ENCODE results near the gene HDGFL1. TPM values are rescaled to one million over a fixed set of nuclear protein-coding genes. Genes with fewer than 3 reads are reported as not detected.
A peak's percentile ranks its signal among the peaks of the same experiment; 100 is the strongest.

Gene HDGFL1
- polyA plus RNA-seq, 2 of the 4 experiments (the other 2 are of a cell fraction): not detected

GRCh38 chr6:22556266-22556665 lies 13.1 kb upstream of the HDGFL1 start:
- TF ChIP-seq CHD2 (IDR thresholded peaks at IDR 0.05; ENCODE audit: low read length, partially characterized antibody): no peak
- no peak for TF ChIP-seq JUNB (IDR thresholded peaks at IDR 0.05)
- no peak for TF ChIP-seq KDM5A (IDR thresholded peaks at IDR 0.05)
- Histone ChIP-seq H3K9me3 (no peaks in the 10 kb centered on the region), H3K27ac (no peak overlapping the region), H3K4me3 (no peak overlapping the region), H3K4me2 (no peak overlapping the region), H3K4me1 (peaks cover 14% of the 10 kb centered on the region)
- no peak for DNase-seq (ENCODE audit: low read depth in 1 of 2, low spot score in 1 of 2)
- CTCF ChIA-PET: no interaction called here
- FAIRE-seq: no peak
- POLR2A ChIA-PET: no interaction called here
- ATAC-seq: no peak
- 60% methylated on average over 2 of the region's 2 CpGs for WGBS (ENCODE audit: missing lambda C conversion rate)

- ChIA-PET POLR2A (no interaction called here), CTCF (no interaction called here)
Measured at GRCh38 chr6:22557007-22557406, 12.4 kb upstream of the HDGFL1 start.

GRCh38 chr6:22558288-22558882 lies 11.0 kb upstream of the HDGFL1 start:
- Histone ChIP-seq H3K27ac (no peak overlapping the region), H3K4me2 (peak overlapping the region; percentile 29), H3K9me3 (no peaks in the 10 kb centered on the region), H3K4me3 (no peak overlapping the region), H3K4me1 (peaks cover 14% of the 10 kb centered on the region)
- no peak for ATAC-seq
- no peak for FAIRE-seq
- POLR2A ChIA-PET: no interaction called here
- TF ChIP-seq GATA3 (IDR thresholded peaks at IDR 0.05; ENCODE audit: borderline replicate concordance): no peak
- TF ChIP-seq BHLHE40 (IDR thresholded peaks at IDR 0.05; ENCODE audit: low read depth, low read length): no peak
- CTCF ChIA-PET: no interaction called here
- DNase-seq (ENCODE audit: low read depth in 1 of 2, low spot score in 1 of 2): peak in 1 of 2 experiments; percentile 1
- WGBS (ENCODE audit: missing lambda C conversion rate): 57% methylated on average over 1 of the region's 1 CpG

More at GRCh38 chr6:22557007-22557406, 12.4 kb upstream of the HDGFL1 start:
- H3K9me3 ChIP-seq: no peaks in the 10 kb centered on the region
- H3K4me2 ChIP-seq: no peak overlapping the region
- TF ChIP-seq HMGXB4 (CRISPR knock-in tag; IDR thresholded peaks at IDR 0.05; ENCODE audit: borderline replicate concordance) (no peak), KDM1A (IDR thresholded peaks at IDR 0.05; ENCODE audit: low read depth) (no peak), ZSCAN20 (CRISPR knock-in tag; IDR thresholded peaks at IDR 0.05) (no peak)
- WGBS (ENCODE audit: missing lambda C conversion rate): 79% methylated on average over 6 of the region's 6 CpGs
- H3K27ac ChIP-seq: no peak overlapping the region
- no peak overlapping the region for H3K4me3 ChIP-seq
- ATAC-seq: no peak
- DNase-seq (ENCODE audit: low read depth in 1 of 2, low spot score in 1 of 2): no peak
- no peak for FAIRE-seq
- peaks cover 14% of the 10 kb centered on the region for H3K4me1 ChIP-seq

- CTCF ChIA-PET: no interaction called here
- Histone ChIP-seq H3K4me1 (no peaks in the 10 kb centered on the region), H3K9me3 (no peaks in the 10 kb centered on the region), H3K27ac (no peak overlapping the region), H3K4me2 (no peak overlapping the region), H3K4me3 (no peak overlapping the region)
- TF ChIP-seq MAFK (IDR thresholded peaks at IDR 0.05; ENCODE audit: partially characterized antibody): no peak
- no peak for TF ChIP-seq CHD4 (IDR thresholded peaks at IDR 0.05; ENCODE audit: borderline replicate concordance)
- TF ChIP-seq ZC3H11A (IDR thresholded peaks at IDR 0.05): no peak
- no peak for TF ChIP-seq EP300 (IDR thresholded peaks at IDR 0.05)
- ATAC-seq (no peak), DNase-seq (ENCODE audit: low read depth in 1 of 2, low spot score in 1 of 2) (no peak), FAIRE-seq (no peak)
- POLR2A ChIA-PET: no interaction called here
- 95% methylated on average over 6 of the region's 6 CpGs for WGBS (ENCODE audit: missing lambda C conversion rate)
Measured at GRCh38 chr6:22568854-22569253, 512 bp upstream of the HDGFL1 start.

- ATAC-seq (no peak), DNase-seq (ENCODE audit: low read depth in 1 of 2, low spot score in 1 of 2) (no peak), FAIRE-seq (no peak)
- Histone ChIP-seq H3K4me1 (no peaks in the 10 kb centered on the region), H3K9me3 (no peaks in the 10 kb centered on the region), H3K27ac (no peak overlapping the region), H3K4me2 (no peak overlapping the region), H3K4me3 (no peak overlapping the region)
- ChIA-PET POLR2A (no interaction called here), CTCF (no interaction called here)
- WGBS (ENCODE audit: missing lambda C conversion rate): 93% methylated on average over 21 of the region's 26 CpGs
- no peak for TF ChIP-seq NR3C1 (IDR thresholded peaks at IDR 0.05)
- no peak for TF ChIP-seq HDAC2 (IDR thresholded peaks at IDR 0.05)
- TF ChIP-seq REST (IDR thresholded peaks at IDR 0.05): no peak
- no peak for TF ChIP-seq RFX5 (IDR thresholded peaks at IDR 0.05)
- no peak for TF ChIP-seq MAFK (IDR thresholded peaks at IDR 0.05; ENCODE audit: partially characterized antibody)
Measured at GRCh38 chr6:22570185-22570551, 802 bp downstream of the HDGFL1 start.
